ENCODE data around the gene DFFB. TPM values are rescaled to one million over a fixed set of nuclear protein-coding genes. Genes with fewer than 3 reads are reported as not detected.

The DFFB gene
- total and polyA plus RNA-seq, 2 experiments from 2014 or later, result 5.5 to 6.2 TPM

- H4K20me1 ChIP-seq (ENCODE audit: insufficient read depth, poor library complexity, severe bottlenecking), result peaks cover 2% of the 10 kb centered on the region
- peaks cover 54% of the 10 kb centered on the region for H3K79me2 ChIP-seq
- H3K4me2 ChIP-seq, result no peak overlapping the region
- DNase-seq (ENCODE audit: low spot score), result no peak
- H2AFZ ChIP-seq, result no peak overlapping the region
- WGBS (ENCODE audit: low lambda C conversion rate, missing lambda C conversion rate), result over 99% methylated on average over 5 of the region's 5 CpGs
- H3K27ac ChIP-seq, result no peak overlapping the region
- no peaks in the 10 kb centered on the region for H3K9me2 ChIP-seq (replicated peaks; ENCODE audit: insufficient read depth)
- no peak overlapping the region for H3K4me3 ChIP-seq
- no peaks in the 10 kb centered on the region for H3K36me3 ChIP-seq (replicated peaks; ENCODE audit: insufficient read depth, low read depth)
- no peaks in the 10 kb centered on the region for H3K9me3 ChIP-seq (ENCODE audit: low read depth)
- no peaks in the 10 kb centered on the region for H3K27me3 ChIP-seq
- no peak for TF ChIP-seq CTCF (IDR thresholded peaks at IDR 0.05; ENCODE audit: poor library complexity)
- TF ChIP-seq EZH2 (IDR thresholded peaks at IDR 0.05; ENCODE audit: borderline replicate concordance), result no peak
- no peak for TF ChIP-seq EZH2phosphoT487 (IDR thresholded peaks at IDR 0.05; ENCODE audit: low read depth, severe bottlenecking, unreplicated experiment)
- H3K4me1 ChIP-seq (ENCODE audit: insufficient read depth), result no peaks in the 10 kb centered on the region
These were observed 35.9 kb downstream of the DFFB start for GRCh38 chr1:3893190-3893589.

- Histone ChIP-seq H3K9me2 (replicated peaks; ENCODE audit: insufficient read depth) (no peaks in the 10 kb centered on the region), H4K20me1 (ENCODE audit: insufficient read depth, poor library complexity, severe bottlenecking) (peaks cover 2% of the 10 kb centered on the region), H3K9me3 (ENCODE audit: low read depth) (no peaks in the 10 kb centered on the region), H3K27ac (no peak overlapping the region), H3K36me3 (replicated peaks; ENCODE audit: insufficient read depth, low read depth) (no peaks in the 10 kb centered on the region), H3K4me3 (no peak overlapping the region), H3K4me2 (no peak overlapping the region), H2AFZ (no peak overlapping the region), H3K4me1 (ENCODE audit: insufficient read depth) (no peaks in the 10 kb centered on the region), H3K27me3 (no peaks in the 10 kb centered on the region), H3K79me2 (peaks cover 70% of the 10 kb centered on the region)
- 99% methylated on average over 17 of the region's 17 CpGs for WGBS (ENCODE audit: low lambda C conversion rate, missing lambda C conversion rate)
- DNase-seq (ENCODE audit: low spot score), result no peak
- TF ChIP-seq EZH2phosphoT487 (IDR thresholded peaks at IDR 0.05; ENCODE audit: low read depth, severe bottlenecking, unreplicated experiment) (no peak), EZH2 (IDR thresholded peaks at IDR 0.05; ENCODE audit: borderline replicate concordance) (no peak), CTCF (IDR thresholded peaks at IDR 0.05; ENCODE audit: poor library complexity) (no peak)
These were observed 37.5 kb downstream of the DFFB start for GRCh38 chr1:3894626-3895278.

DNA sequence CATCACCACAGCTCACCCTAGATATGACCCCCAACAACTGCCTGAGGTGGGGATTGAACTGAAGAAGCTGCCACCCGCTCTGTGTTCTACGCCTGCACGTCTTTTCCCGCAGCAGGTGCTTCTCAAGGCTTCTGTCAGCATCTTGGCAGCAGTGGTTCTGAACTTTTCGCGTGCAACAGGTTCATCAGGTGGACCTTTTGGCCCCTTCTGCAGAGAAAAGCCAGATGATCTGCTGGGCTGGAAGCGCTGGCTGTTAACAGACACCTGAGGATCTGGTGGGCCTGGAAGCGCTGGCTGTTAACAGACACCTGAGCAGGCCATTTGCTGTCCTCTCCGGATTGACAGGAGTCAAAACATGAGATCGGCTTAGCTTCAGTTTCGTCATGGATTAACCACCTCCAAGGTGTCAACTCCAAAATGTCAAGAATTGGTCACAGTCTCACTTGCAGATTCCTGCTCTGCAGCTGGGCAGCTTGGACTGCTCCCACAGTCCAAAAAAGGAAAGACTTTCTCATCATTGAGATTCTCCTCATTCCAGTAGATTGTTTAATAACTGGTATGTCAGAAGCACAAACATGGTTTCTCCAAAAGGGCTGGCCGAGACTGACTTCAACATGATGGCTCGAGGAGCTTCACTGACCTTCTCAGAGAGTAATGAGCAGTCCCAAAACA lies 38.1 kb downstream of the DFFB start:
- Histone ChIP-seq H3K4me1 (ENCODE audit: insufficient read depth) (no peaks in the 10 kb centered on the region), H3K4me3 (no peak overlapping the region), H3K9me2 (replicated peaks; ENCODE audit: insufficient read depth) (no peaks in the 10 kb centered on the region), H3K4me2 (no peak overlapping the region), H2AFZ (no peak overlapping the region), H3K79me2 (peaks cover 72% of the 10 kb centered on the region), H3K36me3 (replicated peaks; ENCODE audit: insufficient read depth, low read depth) (no peaks in the 10 kb centered on the region), H4K20me1 (ENCODE audit: insufficient read depth, poor library complexity, severe bottlenecking) (peaks cover 2% of the 10 kb centered on the region), H3K9me3 (ENCODE audit: low read depth) (no peaks in the 10 kb centered on the region), H3K27ac (no peak overlapping the region), H3K27me3 (no peaks in the 10 kb centered on the region)
- no peak for DNase-seq (ENCODE audit: low spot score)
- TF ChIP-seq CTCF (IDR thresholded peaks at IDR 0.05; ENCODE audit: poor library complexity) (no peak), EZH2 (IDR thresholded peaks at IDR 0.05; ENCODE audit: borderline replicate concordance) (no peak), EZH2phosphoT487 (IDR thresholded peaks at IDR 0.05; ENCODE audit: low read depth, severe bottlenecking, unreplicated experiment) (no peak)
- 96% methylated on average over 13 of the region's 13 CpGs for WGBS (ENCODE audit: low lambda C conversion rate, missing lambda C conversion rate)

Measured in hepatocyte (in vitro differentiated cells).